ENCODE results near the gene C16orf82. TPM values are rescaled to one million over a fixed set of nuclear protein-coding genes. Genes with fewer than 3 reads are reported as not detected.

C16orf82 gene
- total RNA-seq, 1 experiment from 2014 or later = not detected

DNA sequence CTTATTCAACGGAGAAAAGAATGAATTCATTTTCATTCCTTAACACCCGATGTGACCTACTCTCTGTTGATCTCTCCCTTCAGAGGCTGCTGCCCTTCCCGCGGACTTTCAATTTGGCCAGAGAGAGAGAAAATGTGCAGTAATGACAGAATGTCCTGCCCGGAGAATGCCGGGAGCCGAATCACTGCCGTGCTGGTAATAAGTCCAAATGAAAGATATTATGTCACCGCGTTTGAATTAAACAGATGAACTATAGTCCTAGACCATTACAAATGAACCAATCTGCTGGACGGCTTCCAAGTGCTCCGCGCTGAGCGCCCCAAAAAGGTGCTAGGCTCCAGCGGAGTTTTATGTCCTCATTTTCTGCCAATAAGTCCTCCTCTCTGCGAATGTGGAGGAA, 14.7 kb upstream of the C16orf82 start:
- TF ChIP-seq, protein P1, sequence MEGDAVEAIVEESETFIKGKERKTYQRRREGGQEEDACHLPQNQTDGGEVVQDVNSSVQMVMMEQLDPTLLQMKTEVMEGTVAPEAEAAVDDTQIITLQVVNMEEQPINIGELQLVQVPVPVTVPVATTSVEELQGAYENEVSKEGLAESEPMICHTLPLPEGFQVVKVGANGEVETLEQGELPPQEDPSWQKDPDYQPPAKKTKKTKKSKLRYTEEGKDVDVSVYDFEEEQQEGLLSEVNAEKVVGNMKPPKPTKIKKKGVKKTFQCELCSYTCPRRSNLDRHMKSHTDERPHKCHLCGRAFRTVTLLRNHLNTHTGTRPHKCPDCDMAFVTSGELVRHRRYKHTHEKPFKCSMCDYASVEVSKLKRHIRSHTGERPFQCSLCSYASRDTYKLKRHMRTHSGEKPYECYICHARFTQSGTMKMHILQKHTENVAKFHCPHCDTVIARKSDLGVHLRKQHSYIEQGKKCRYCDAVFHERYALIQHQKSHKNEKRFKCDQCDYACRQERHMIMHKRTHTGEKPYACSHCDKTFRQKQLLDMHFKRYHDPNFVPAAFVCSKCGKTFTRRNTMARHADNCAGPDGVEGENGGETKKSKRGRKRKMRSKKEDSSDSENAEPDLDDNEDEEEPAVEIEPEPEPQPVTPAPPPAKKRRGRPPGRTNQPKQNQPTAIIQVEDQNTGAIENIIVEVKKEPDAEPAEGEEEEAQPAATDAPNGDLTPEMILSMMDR (IDR thresholded peaks at IDR 0.05; ENCODE audit: unreplicated experiment) = no peak
- Mint-ChIP-seq H3K36me3 (ENCODE audit: insufficient read depth, unreplicated experiment) (no peaks in the 10 kb centered on the region), H3K9me3 (ENCODE audit: unreplicated experiment) (peaks cover 9% of the 10 kb centered on the region), H3K4me3 (ENCODE audit: unreplicated experiment) (no peak overlapping the region), H3K27me3 (ENCODE audit: insufficient read depth, unreplicated experiment) (no peaks in the 10 kb centered on the region), H3K27ac (ENCODE audit: low read depth, unreplicated experiment) (no peak overlapping the region), H3K4me1 (ENCODE audit: insufficient read depth, unreplicated experiment) (no peaks in the 10 kb centered on the region)
- POLR2A ChIA-PET = no interaction called here
- CTCF ChIA-PET = interaction anchor here (1.1 kb wide), 1 partner anchor 65 kb away, joined by 3 read pairs; no protein-coding TSS in a partner anchor
- DNase-seq (ENCODE audit: unreplicated experiment) = no peak
- no TSS peak for BruUV-seq (replicated peaks)
- intact Hi-C loops (cut with micrococcal nuclease) = no loop called here

- Mint-ChIP-seq H3K36me3 (ENCODE audit: insufficient read depth, unreplicated experiment) (no peaks in the 10 kb centered on the region), H3K27ac (ENCODE audit: low read depth, unreplicated experiment) (no peak overlapping the region), H3K4me3 (ENCODE audit: unreplicated experiment) (no peak overlapping the region), H3K9me3 (ENCODE audit: unreplicated experiment) (peaks cover 9% of the 10 kb centered on the region), H3K4me1 (ENCODE audit: insufficient read depth, unreplicated experiment) (no peaks in the 10 kb centered on the region), H3K27me3 (ENCODE audit: insufficient read depth, unreplicated experiment) (no peaks in the 10 kb centered on the region)
- intact Hi-C loops (cut with micrococcal nuclease) = no loop called here
- TF ChIP-seq, protein P1 (IDR thresholded peaks at IDR 0.05; ENCODE audit: unreplicated experiment) = no peak
- no TSS peak for BruUV-seq (replicated peaks)
- DNase-seq (ENCODE audit: unreplicated experiment) = no peak
- ChIA-PET CTCF (no interaction called here), POLR2A (no interaction called here)
Measured at GRCh38 chr16:27053996-27054395, 12.7 kb upstream of the C16orf82 start.

DNA sequence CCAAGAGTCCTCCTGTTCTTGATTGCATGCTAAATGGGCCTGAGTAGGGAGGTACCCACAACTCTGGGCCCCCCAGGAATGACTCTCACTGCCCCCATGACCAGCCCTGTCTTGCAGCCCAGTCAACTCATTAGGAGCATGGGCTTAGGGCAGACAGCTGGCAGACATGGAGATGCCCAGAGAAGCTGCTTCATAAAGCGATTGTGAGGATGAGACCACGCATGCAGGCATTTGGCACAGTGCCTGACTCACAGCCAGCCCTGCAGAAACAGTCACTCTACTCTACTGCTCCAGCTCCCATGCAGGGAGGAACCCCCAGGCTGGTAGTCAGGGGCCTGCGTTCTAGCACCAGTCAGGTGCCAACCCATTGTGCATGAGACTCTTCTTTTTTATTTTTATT, 8.4 kb upstream of the C16orf82 start:
- H3K4me1 Mint-ChIP-seq (ENCODE audit: insufficient read depth, unreplicated experiment) = no peaks in the 10 kb centered on the region
- no peaks in the 10 kb centered on the region for H3K36me3 Mint-ChIP-seq (ENCODE audit: insufficient read depth, unreplicated experiment)
- H3K27ac Mint-ChIP-seq (ENCODE audit: low read depth, unreplicated experiment) = no peak overlapping the region
- TF ChIP-seq, protein P1 (IDR thresholded peaks at IDR 0.05; ENCODE audit: unreplicated experiment) = no peak
- POLR2A ChIA-PET = no interaction called here
- no peaks in the 10 kb centered on the region for H3K27me3 Mint-ChIP-seq (ENCODE audit: insufficient read depth, unreplicated experiment)
- CTCF ChIA-PET = interaction anchor here (0.5 to 0.7 kb wide), 2 partner anchors 17 to 1548 kb away, joined by 3 to 5 read pairs; no protein-coding TSS in a partner anchor
- BruUV-seq (replicated peaks) = no TSS peak
- H3K9me3 Mint-ChIP-seq (ENCODE audit: unreplicated experiment) = peaks cover 24% of the 10 kb centered on the region
- no peak for DNase-seq (ENCODE audit: unreplicated experiment)
- no peak overlapping the region for H3K4me3 Mint-ChIP-seq (ENCODE audit: unreplicated experiment)
- intact Hi-C loops (cut with micrococcal nuclease) = no loop called here

- no TSS peak for BruUV-seq (replicated peaks)
- POLR2A ChIA-PET = no interaction called here
- Mint-ChIP-seq H3K9me3 (ENCODE audit: unreplicated experiment) (peaks cover 8% of the 10 kb centered on the region), H3K36me3 (ENCODE audit: insufficient read depth, unreplicated experiment) (no peaks in the 10 kb centered on the region), H3K27me3 (ENCODE audit: insufficient read depth, unreplicated experiment) (no peaks in the 10 kb centered on the region), H3K4me3 (ENCODE audit: unreplicated experiment) (no peak overlapping the region), H3K27ac (ENCODE audit: low read depth, unreplicated experiment) (no peak overlapping the region), H3K4me1 (ENCODE audit: insufficient read depth, unreplicated experiment) (no peaks in the 10 kb centered on the region)
- CTCF ChIA-PET = no interaction called here
- TF ChIP-seq, protein P1 (IDR thresholded peaks at IDR 0.05; ENCODE audit: unreplicated experiment) = no peak
- intact Hi-C loops (cut with micrococcal nuclease) = no loop called here
- DNase-seq (ENCODE audit: unreplicated experiment) = no peak
Measured at GRCh38 chr16:27070776-27071175, 4.0 kb downstream of the C16orf82 start.
